ENCODE data around the gene ATP4B. TPM values are rescaled to one million over a fixed set of nuclear protein-coding genes. Genes with fewer than 3 reads are reported as not detected.

The ATP4B gene
- total RNA-seq, 1 donor from 2014 or later, result not detected

DNA sequence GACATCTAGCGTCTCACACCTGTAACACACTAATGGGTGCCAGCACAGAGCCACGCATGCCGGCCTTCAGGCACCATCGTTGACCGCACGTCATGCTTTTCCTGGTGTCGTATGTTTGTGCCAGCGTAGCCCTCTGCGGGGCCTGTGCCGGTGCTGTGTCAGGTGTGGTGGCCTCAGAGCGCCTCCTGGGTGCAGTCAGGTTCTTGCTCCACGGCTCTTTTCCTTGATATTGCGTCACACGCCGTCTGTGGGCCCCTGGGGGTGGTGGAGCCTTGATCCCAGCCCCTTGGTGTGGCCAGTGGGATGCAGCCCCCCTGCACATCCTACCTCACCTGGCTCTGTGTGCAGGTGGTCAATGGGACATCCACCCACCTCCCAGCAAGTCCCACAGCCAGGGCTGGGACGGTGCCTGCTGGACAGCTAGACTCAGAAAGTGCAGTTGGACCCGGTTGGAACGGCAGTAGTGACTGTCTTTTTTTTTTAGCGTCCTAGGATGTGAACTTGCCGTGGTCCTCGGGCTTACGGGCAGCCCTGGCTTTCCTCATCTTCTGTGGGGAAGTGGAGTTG is 48.9 kb downstream of the ATP4B start:
- Mint-ChIP-seq H3K27ac (ENCODE audit: unreplicated experiment) (no peak overlapping the region), H3K27me3 (ENCODE audit: low read depth) (no peaks in the 10 kb centered on the region), H3K36me3 (ENCODE audit: low read depth) (peaks cover 13% of the 10 kb centered on the region), H3K4me3 (ENCODE audit: unreplicated experiment) (no peak overlapping the region), H3K4me1 (ENCODE audit: low read depth) (no peaks in the 10 kb centered on the region), H3K9me3 (ENCODE audit: low read depth) (no peaks in the 10 kb centered on the region)
- TF ChIP-seq, protein P1, sequence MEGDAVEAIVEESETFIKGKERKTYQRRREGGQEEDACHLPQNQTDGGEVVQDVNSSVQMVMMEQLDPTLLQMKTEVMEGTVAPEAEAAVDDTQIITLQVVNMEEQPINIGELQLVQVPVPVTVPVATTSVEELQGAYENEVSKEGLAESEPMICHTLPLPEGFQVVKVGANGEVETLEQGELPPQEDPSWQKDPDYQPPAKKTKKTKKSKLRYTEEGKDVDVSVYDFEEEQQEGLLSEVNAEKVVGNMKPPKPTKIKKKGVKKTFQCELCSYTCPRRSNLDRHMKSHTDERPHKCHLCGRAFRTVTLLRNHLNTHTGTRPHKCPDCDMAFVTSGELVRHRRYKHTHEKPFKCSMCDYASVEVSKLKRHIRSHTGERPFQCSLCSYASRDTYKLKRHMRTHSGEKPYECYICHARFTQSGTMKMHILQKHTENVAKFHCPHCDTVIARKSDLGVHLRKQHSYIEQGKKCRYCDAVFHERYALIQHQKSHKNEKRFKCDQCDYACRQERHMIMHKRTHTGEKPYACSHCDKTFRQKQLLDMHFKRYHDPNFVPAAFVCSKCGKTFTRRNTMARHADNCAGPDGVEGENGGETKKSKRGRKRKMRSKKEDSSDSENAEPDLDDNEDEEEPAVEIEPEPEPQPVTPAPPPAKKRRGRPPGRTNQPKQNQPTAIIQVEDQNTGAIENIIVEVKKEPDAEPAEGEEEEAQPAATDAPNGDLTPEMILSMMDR (IDR thresholded peaks at IDR 0.05), result no peak
- DNase-seq (ENCODE audit: low spot score), result no peak

DNA sequence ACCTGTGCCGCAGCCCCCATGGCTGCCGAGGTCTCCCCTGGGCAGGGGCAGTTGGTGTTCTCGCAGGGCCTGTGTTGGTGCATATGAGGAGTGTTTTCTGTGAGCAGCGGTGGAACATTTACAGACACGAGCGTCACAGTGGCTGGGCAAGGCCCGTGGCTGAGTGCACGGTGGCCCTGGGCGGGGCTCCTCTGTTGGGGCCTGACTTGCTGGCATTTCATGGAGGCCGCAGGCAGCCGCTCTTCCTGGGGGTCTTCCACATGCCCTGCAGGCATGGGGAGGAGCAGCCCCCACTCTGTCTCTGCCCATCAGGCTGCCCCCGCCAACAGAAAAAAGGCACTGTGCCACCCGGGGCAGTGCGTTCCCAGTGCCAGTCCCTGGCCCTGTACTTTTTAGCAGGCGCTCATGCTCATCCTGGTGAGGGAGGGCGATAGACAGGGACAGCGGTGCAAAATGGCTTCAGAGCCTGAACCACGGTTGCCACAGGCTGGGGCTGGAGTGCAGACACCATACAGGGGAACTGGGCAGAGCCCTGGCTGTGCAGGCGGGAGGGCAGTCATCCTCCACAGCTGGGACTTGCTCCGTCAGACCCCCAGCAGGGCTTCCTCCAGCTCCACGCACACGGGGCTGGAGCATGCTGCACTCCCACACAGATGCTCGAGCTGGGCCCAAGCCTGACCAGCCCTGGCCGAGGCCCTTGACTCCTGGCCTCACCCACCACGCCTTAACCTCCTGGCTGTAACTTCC is 49.9 kb downstream of the ATP4B start:
- no peaks in the 10 kb centered on the region for H3K27me3 Mint-ChIP-seq (ENCODE audit: low read depth)
- peaks cover 13% of the 10 kb centered on the region for H3K36me3 Mint-ChIP-seq (ENCODE audit: low read depth)
- TF ChIP-seq, protein P1 (IDR thresholded peaks at IDR 0.05), result no peak
- H3K27ac Mint-ChIP-seq (ENCODE audit: unreplicated experiment), result no peak overlapping the region
- H3K9me3 Mint-ChIP-seq (ENCODE audit: low read depth), result no peaks in the 10 kb centered on the region
- no peak overlapping the region for H3K4me3 Mint-ChIP-seq (ENCODE audit: unreplicated experiment)
- no peaks in the 10 kb centered on the region for H3K4me1 Mint-ChIP-seq (ENCODE audit: low read depth)
- no peak for DNase-seq (ENCODE audit: low spot score)

DNA sequence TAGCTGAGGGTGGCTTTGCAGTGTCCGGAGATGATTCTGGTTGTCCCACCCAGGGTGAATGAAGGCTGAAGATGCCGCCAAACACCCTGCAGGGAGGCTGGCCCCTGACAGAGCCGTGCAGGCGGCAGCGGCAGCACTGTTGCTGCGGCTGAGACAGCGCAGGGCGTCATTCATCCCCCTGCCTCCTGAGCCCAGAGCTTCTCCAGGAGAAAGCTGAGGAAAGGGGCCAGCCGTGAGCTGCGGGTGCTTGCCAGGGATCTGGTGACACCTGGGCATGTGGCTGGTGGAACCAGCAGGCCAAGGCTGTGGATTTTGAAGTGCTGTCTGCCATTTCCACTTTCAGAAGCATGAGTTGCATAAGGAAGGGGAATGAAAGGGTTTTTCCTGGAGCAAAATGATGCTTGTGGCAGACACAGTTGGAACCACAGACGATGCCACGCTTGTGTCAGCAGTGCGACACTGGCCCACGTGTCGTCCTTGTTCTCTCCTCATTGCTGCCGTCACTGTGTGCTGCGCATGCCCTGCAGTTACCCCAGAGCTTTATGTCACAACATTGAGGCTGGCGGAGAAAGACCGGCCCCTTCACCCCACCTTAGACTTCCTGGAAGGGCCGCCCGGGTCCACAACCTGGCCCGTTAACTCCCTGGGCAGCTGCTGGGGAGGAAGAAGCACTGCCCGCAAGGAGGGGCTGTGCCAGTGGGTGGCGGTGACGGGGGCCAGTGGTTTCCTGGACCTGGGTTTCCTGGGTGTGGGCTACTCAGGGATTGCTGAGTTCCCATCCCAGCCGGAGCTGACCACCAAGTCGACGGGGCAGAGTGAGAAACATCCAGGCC is 50.7 kb downstream of the ATP4B start:
- no peaks in the 10 kb centered on the region for H3K4me1 Mint-ChIP-seq (ENCODE audit: low read depth)
- H3K27me3 Mint-ChIP-seq (ENCODE audit: low read depth), result no peaks in the 10 kb centered on the region
- H3K4me3 Mint-ChIP-seq (ENCODE audit: unreplicated experiment), result no peak overlapping the region
- TF ChIP-seq, protein P1 (IDR thresholded peaks at IDR 0.05), result no peak
- DNase-seq (ENCODE audit: low spot score), result no peak
- peaks cover 13% of the 10 kb centered on the region for H3K36me3 Mint-ChIP-seq (ENCODE audit: low read depth)
- no peaks in the 10 kb centered on the region for H3K9me3 Mint-ChIP-seq (ENCODE audit: low read depth)
- H3K27ac Mint-ChIP-seq (ENCODE audit: unreplicated experiment), result no peak overlapping the region

DNA sequence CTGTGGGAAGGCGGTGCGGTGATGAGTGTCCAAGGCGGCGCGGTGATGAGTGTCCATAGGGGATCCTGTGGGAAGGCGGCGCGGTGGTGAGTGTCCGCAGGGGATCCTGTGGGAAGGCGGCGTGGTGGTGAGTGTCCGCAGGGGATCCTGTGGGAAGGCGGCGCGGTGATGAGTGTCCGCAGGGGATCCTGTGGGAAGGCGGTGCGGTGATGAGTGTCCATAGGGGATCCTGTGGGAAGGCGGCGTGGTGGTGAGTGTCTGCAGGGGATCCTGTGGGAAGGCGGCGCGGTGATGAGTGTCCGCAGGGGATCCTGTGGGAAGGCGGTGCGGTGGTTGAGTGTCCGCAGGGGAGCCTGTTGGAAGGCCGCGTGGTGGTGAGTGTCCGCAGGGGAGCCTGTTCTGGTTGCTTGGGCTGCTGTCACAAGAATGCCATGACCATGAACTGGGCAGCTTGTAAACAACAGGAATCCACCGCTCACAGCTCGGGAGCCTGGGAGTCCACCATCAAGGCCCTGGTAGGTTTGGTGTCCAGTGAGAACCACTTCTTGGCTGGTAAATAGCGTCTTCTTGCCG is 52.0 kb downstream of the ATP4B start:
- no peaks in the 10 kb centered on the region for H3K9me3 Mint-ChIP-seq (ENCODE audit: low read depth)
- no peak overlapping the region for H3K27ac Mint-ChIP-seq (ENCODE audit: unreplicated experiment)
- H3K36me3 Mint-ChIP-seq (ENCODE audit: low read depth), result peaks cover 9% of the 10 kb centered on the region
- DNase-seq (ENCODE audit: low spot score), result no peak
- TF ChIP-seq, protein P1 (IDR thresholded peaks at IDR 0.05), result no peak
- H3K4me3 Mint-ChIP-seq (ENCODE audit: unreplicated experiment), result no peak overlapping the region
- no peaks in the 10 kb centered on the region for H3K4me1 Mint-ChIP-seq (ENCODE audit: low read depth)
- no peaks in the 10 kb centered on the region for H3K27me3 Mint-ChIP-seq (ENCODE audit: low read depth)

DNA sequence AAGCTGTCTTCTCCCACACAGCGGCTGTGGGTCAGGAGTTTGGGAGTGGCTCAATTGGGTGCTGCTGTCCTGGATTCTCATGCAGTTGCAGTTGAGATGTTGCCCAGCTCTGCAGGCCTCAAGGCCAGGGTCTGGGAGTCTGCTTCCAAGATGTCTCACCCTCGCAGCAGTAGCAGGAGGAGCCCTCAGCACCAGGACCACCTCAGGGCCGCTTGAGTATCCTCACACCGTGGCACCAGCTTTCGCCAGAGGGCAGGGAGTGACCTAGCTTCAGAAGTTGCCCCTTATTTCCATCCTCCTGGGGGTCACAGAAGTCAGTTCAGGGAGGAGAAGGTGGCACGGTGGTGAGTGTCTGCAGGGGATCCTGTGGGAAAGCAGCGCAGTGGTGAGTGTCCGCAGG is 52.5 kb downstream of the ATP4B start:
- TF ChIP-seq, protein P1 (IDR thresholded peaks at IDR 0.05), result no peak
- Mint-ChIP-seq H3K4me3 (ENCODE audit: unreplicated experiment) (no peak overlapping the region), H3K4me1 (ENCODE audit: low read depth) (no peaks in the 10 kb centered on the region), H3K9me3 (ENCODE audit: low read depth) (no peaks in the 10 kb centered on the region), H3K36me3 (ENCODE audit: low read depth) (peaks cover 5% of the 10 kb centered on the region), H3K27ac (ENCODE audit: unreplicated experiment) (no peak overlapping the region), H3K27me3 (ENCODE audit: low read depth) (no peaks in the 10 kb centered on the region)
- DNase-seq (ENCODE audit: low spot score), result no peak

Measured in chondrocyte (in vitro differentiated cells).